ENCODE results near the gene CUL7. TPM values are rescaled to one million over a fixed set of nuclear protein-coding genes. Genes with fewer than 3 reads are reported as not detected.
"Not testable (repeated sequence)": the region's sequence is repeated elsewhere in the genome, so short reads cannot be mapped to it uniquely, and the experiment has no call there.

Gene CUL7
- total RNA-seq, 2 donors from 2014 or later, result 11.4 to 22.3 TPM

- H3K9me3 Mint-ChIP-seq, result no peaks in the 10 kb centered on the region
- peaks cover 66% of the 10 kb centered on the region for H3K36me3 Mint-ChIP-seq (ENCODE audit: low read depth)
- H3K4me1 Mint-ChIP-seq, result peaks cover 4% of the 10 kb centered on the region
- no peak overlapping the region for H3K4me3 Mint-ChIP-seq
- H3K27ac Mint-ChIP-seq, result no peak overlapping the region
- no peaks in the 10 kb centered on the region for H3K27me3 Mint-ChIP-seq
- no peak for ATAC-seq (replicated peaks)
Measured at GRCh38 chr6:43006251-43006650, 47.4 kb downstream of the CUL7 start.

- H3K4me3 Mint-ChIP-seq, result no peak overlapping the region
- no peak overlapping the region for H3K27ac Mint-ChIP-seq
- H3K27me3 Mint-ChIP-seq, result no peaks in the 10 kb centered on the region
- H3K4me1 Mint-ChIP-seq, result peaks cover 4% of the 10 kb centered on the region
- H3K36me3 Mint-ChIP-seq (ENCODE audit: low read depth), result peaks cover 61% of the 10 kb centered on the region
- no peaks in the 10 kb centered on the region for H3K9me3 Mint-ChIP-seq
- ATAC-seq (replicated peaks), result no peak
Measured at GRCh38 chr6:43005844-43006243, 47.8 kb downstream of the CUL7 start.

GRCh38 chr6:43001843-43002242, 51.8 kb downstream of the CUL7 start:
- no peak overlapping the region for H3K27ac Mint-ChIP-seq
- no peaks in the 10 kb centered on the region for H3K27me3 Mint-ChIP-seq
- no peaks in the 10 kb centered on the region for H3K9me3 Mint-ChIP-seq
- no peak overlapping the region for H3K4me3 Mint-ChIP-seq
- no peak for ATAC-seq (replicated peaks)
- H3K36me3 Mint-ChIP-seq (ENCODE audit: low read depth), result peaks cover 21% of the 10 kb centered on the region
- H3K4me1 Mint-ChIP-seq, result no peaks in the 10 kb centered on the region

GRCh38 chr6:42998205-42998604, 55.4 kb downstream of the CUL7 start:
- H3K27me3 Mint-ChIP-seq; H3K27ac Mint-ChIP-seq; H3K4me1 Mint-ChIP-seq; H3K4me3 Mint-ChIP-seq; ATAC-seq (replicated peaks); H3K9me3 Mint-ChIP-seq; H3K36me3 Mint-ChIP-seq (ENCODE audit: low read depth): not testable (repeated sequence)

GRCh38 chr6:42996513-42996912, 57.1 kb downstream of the CUL7 start:
- ATAC-seq (replicated peaks), result no peak
- no peak overlapping the region for H3K27ac Mint-ChIP-seq
- H3K36me3 Mint-ChIP-seq (ENCODE audit: low read depth), result peaks cover 9% of the 10 kb centered on the region
- H3K9me3 Mint-ChIP-seq, result no peaks in the 10 kb centered on the region
- no peaks in the 10 kb centered on the region for H3K4me1 Mint-ChIP-seq
- no peak overlapping the region for H3K4me3 Mint-ChIP-seq
- no peaks in the 10 kb centered on the region for H3K27me3 Mint-ChIP-seq

- no peak for ATAC-seq (replicated peaks)
- peaks cover 33% of the 10 kb centered on the region for H3K36me3 Mint-ChIP-seq (ENCODE audit: low read depth)
- H3K4me3 Mint-ChIP-seq, result no peak overlapping the region
- H3K4me1 Mint-ChIP-seq, result peaks cover 4% of the 10 kb centered on the region
- H3K9me3 Mint-ChIP-seq, result no peaks in the 10 kb centered on the region
- H3K27ac Mint-ChIP-seq, result peak overlapping the region; percentile 21
- H3K27me3 Mint-ChIP-seq, result no peaks in the 10 kb centered on the region
Measured at GRCh38 chr6:42993445-42993844, 60.2 kb downstream of the CUL7 start.

- Mint-ChIP-seq H3K27ac (peak overlapping the region; percentile 52), H3K4me1 (peaks cover 21% of the 10 kb centered on the region), H3K9me3 (no peaks in the 10 kb centered on the region), H3K36me3 (ENCODE audit: low read depth) (peaks cover 38% of the 10 kb centered on the region), H3K4me3 (no peak overlapping the region), H3K27me3 (no peaks in the 10 kb centered on the region)
- ATAC-seq (replicated peaks), result no peak
Measured at GRCh38 chr6:42989923-42990322, 63.7 kb downstream of the CUL7 start.

GRCh38 chr6:42988486-42989020, 65.1 kb downstream of the CUL7 start:
- Mint-ChIP-seq H3K27me3 (no peaks in the 10 kb centered on the region), H3K9me3 (no peaks in the 10 kb centered on the region), H3K4me3 (no peak overlapping the region), H3K36me3 (ENCODE audit: low read depth) (peaks cover 34% of the 10 kb centered on the region), H3K27ac (peak overlapping the region; percentile 49), H3K4me1 (peaks cover 27% of the 10 kb centered on the region)
- no peak for ATAC-seq (replicated peaks)

Other genes with a start within 250 kb of the CUL7 start
- gene RPL7L1, start 174.2 kb downstream of the CUL7 start, total RNA-seq, result 100 to 1,000 TPM; 116 to 150 TPM
- gene PTCRA, start 137.8 kb downstream of the CUL7 start, total RNA-seq, result not detected
- gene CNPY3, start 124.4 kb downstream of the CUL7 start, total RNA-seq, result 10 to 100 TPM; 28.5 to 30.5 TPM
- under 1 TPM; 0.24 to 0.30 TPM for gene GNMT, start 93.1 kb downstream of the CUL7 start, total RNA-seq
- 10 to 100 TPM in 1 of 2 donors, 1 to 10 TPM in 1; 9.6 to 16.4 TPM for gene PEX6, start 74.7 kb downstream of the CUL7 start, total RNA-seq
- 10 to 100 TPM; 55.8 to 62.5 TPM for gene PPP2R5D, start 69.3 kb downstream of the CUL7 start, total RNA-seq
- gene MEA1, start 39.9 kb downstream of the CUL7 start, total RNA-seq, result 10 to 100 TPM; 75.7 to 93.8 TPM
- 10 to 100 TPM; 64.0 to 65.6 TPM for gene KLHDC3, start 39.6 kb downstream of the CUL7 start, total RNA-seq
- gene RRP36, start 32.2 kb downstream of the CUL7 start, total RNA-seq, result 10 to 100 TPM; 31.4 to 78.1 TPM
- gene MRPL2, start 5.6 kb upstream of the CUL7 start, total RNA-seq, result 10 to 100 TPM; 65.2 to 67.3 TPM
- gene KLC4, start 5.8 kb upstream of the CUL7 start, total RNA-seq, result 10 to 100 TPM; 19.7 to 31.4 TPM
- gene PTK7, start 22.5 kb upstream of the CUL7 start, total RNA-seq, result 1 to 10 TPM in 1 of 2 donors, under 1 TPM in 1; 0.56 to 1.0 TPM
- 10 to 100 TPM; 36.2 to 63.4 TPM for gene SRF, start 117.4 kb upstream of the CUL7 start, total RNA-seq
- 10 to 100 TPM; 40.7 to 44.9 TPM for gene CUL9, start 128.3 kb upstream of the CUL7 start, total RNA-seq
- gene DNPH1, start 175.6 kb upstream of the CUL7 start, total RNA-seq, result 10 to 100 TPM; 42.6 to 57.8 TPM
- gene TTBK1, start 189.6 kb upstream of the CUL7 start, total RNA-seq, result 1 to 10 TPM; 2.2 to 3.6 TPM
- gene SLC22A7, start 244.4 kb upstream of the CUL7 start, total RNA-seq, result not detected